GM23338 (cell line): ENCODE data around the gene BEND6. TPM values are rescaled to one million over a fixed set of nuclear protein-coding genes. Genes with fewer than 3 reads are reported as not detected.

Source experiments
- ATAC-seq: fragments of 200-7000 bp; cut with Tn5 transposase; 3 replicates; pipeline ENCODE4 v1.9.1; 2020
- DNase-seq: peaks from one replicate; pipeline ENCODE4 v3.0.0-alpha.2; 2015; ENCODE audit warnings: low spot score
- H2AFZ ChIP-seq: fragments of 200-600 bp; sonication (generic); 2 replicates; pipeline ENCODE4 v1.8.0; 2016; ENCODE audit warnings: antibody characterized with exemption, mild to moderate bottlenecking, moderate library complexity
- H3F3A ChIP-seq: fragments of 200-600 bp; sonication (generic); replicated peaks from 2 replicates; pipeline ENCODE4 v1.8.0; 2017; ENCODE audit warnings: antibody characterized with exemption, mixed run types, low read depth
- H3K27ac ChIP-seq: fragments of 200-600 bp; sonication (generic); 2 replicates; pipeline ENCODE4 v1.6.1; 2016; ENCODE audit warnings: low read depth
- H3K27me3 ChIP-seq: fragments of 200-600 bp; sonication (generic); 2 replicates; pipeline ENCODE4 v1.8.0; 2016; ENCODE audit warnings: mild to moderate bottlenecking, mixed run types, moderate library complexity; ENCODE audit not compliant: insufficient read depth
- H3K36me3 ChIP-seq: fragments of 200-600 bp; sonication (generic); 2 replicates; pipeline ENCODE4 v1.8.0; 2016; ENCODE audit warnings: mild to moderate bottlenecking; ENCODE audit not compliant: insufficient read depth
- H3K4me1 ChIP-seq: fragments of 200-600 bp; sonication (generic); 2 replicates; pipeline ENCODE4 v1.8.0; 2016; ENCODE audit warnings: mild to moderate bottlenecking, moderate library complexity; ENCODE audit not compliant: insufficient read depth
- H3K4me2 ChIP-seq: fragments of 200-600 bp; sonication (generic); 2 replicates; pipeline ENCODE4 v1.7.1; 2017; ENCODE audit warnings: mixed run types
- H3K4me3 ChIP-seq: fragments of 200-600 bp; sonication (generic); 2 replicates; pipeline ENCODE4 v1.6.1; 2016; ENCODE audit warnings: mixed run types
- H3K79me2 ChIP-seq: fragments of 200-600 bp; sonication (generic); replicated peaks from 2 replicates; pipeline ENCODE4 v1.8.0; 2017; ENCODE audit warnings: mild to moderate bottlenecking; ENCODE audit not compliant: insufficient read depth
- H3K9me2 ChIP-seq: fragments of 200-600 bp; sonication (generic); 2 replicates; pipeline ENCODE4 v1.8.0; 2017; ENCODE audit not compliant: insufficient read depth
- H4K20me1 ChIP-seq: fragments of 200-600 bp; sonication (generic); replicated peaks from 2 replicates; pipeline ENCODE4 v1.8.0; 2017; ENCODE audit warnings: mild to moderate bottlenecking; ENCODE audit not compliant: insufficient read depth
- H3K27ac Mint-ChIP-seq: 2 replicates; pipeline ENCODE4 v1.8.0; 2020; ENCODE audit warnings: inconsistent platforms, mild to moderate bottlenecking, moderate library complexity, mixed read lengths
- H3K27me3 Mint-ChIP-seq: 3 replicates; pipeline ENCODE4 v1.8.0; 2022; ENCODE audit warnings: low read depth, mild to moderate bottlenecking, moderate library complexity, mixed read lengths, inconsistent platforms; ENCODE audit not compliant: insufficient read depth, poor library complexity
- H3K36me3 Mint-ChIP-seq: 3 replicates; pipeline ENCODE4 v1.8.0; 2021; ENCODE audit warnings: low read depth, mild to moderate bottlenecking, inconsistent platforms, moderate library complexity, mixed read lengths
- H3K4me1 Mint-ChIP-seq: 3 replicates; pipeline ENCODE4 v1.8.0; 2020; ENCODE audit warnings: mild to moderate bottlenecking, inconsistent platforms, mixed read lengths
- H3K4me3 Mint-ChIP-seq: 3 replicates; pipeline ENCODE4 v1.8.0; 2021; ENCODE audit warnings: moderate library complexity, mild to moderate bottlenecking, inconsistent platforms, mixed read lengths
- H3K9me3 Mint-ChIP-seq: 3 replicates; pipeline ENCODE4 v1.8.0; 2020; ENCODE audit warnings: moderate library complexity, mild to moderate bottlenecking, inconsistent platforms, mixed read lengths
- CREB1 ChIP-seq: fragments of 250-450 bp; sonication (Bioruptor Pico); IDR thresholded peaks from 2 replicates; pipeline ENCODE4 v1.5.0; 2020; ENCODE audit warnings: low read depth, mild to moderate bottlenecking, moderate library complexity
- CTCF ChIP-seq, 2 experiments: fragments of 200-600 bp in 1 of 2; sonication (generic) in 1 of 2; conservative IDR thresholded peaks; 2 replicates each; pipeline versions ENCODE4 v1.5.1 to v1.6.1; 2016 to 2017; ENCODE audit warnings: antibody characterized with exemption in 2 of 2, low read depth in 2 of 2, mild to moderate bottlenecking in 2 of 2, moderate library complexity in 1 of 2
- JUNB ChIP-seq: IDR thresholded peaks from one replicate; pipeline ENCODE4 v1.6.1; 2016; ENCODE audit warnings: antibody characterized with exemption; ENCODE audit not compliant: unreplicated experiment
- POLR2AphosphoS5 ChIP-seq: IDR thresholded peaks from 2 replicates; pipeline ENCODE4 v1.6.1; 2016; ENCODE audit warnings: antibody characterized with exemption, low read depth
- REST ChIP-seq: IDR thresholded peaks from one replicate; pipeline ENCODE4 v1.6.1; 2018; ENCODE audit warnings: antibody characterized with exemption; ENCODE audit not compliant: unreplicated experiment
- STAT1 ChIP-seq: IDR thresholded peaks from one replicate; pipeline ENCODE4 v1.6.1; 2016; ENCODE audit warnings: antibody characterized with exemption; ENCODE audit not compliant: unreplicated experiment
- ZNF331 ChIP-seq: fragments of 250-450 bp; sonication (Bioruptor Pico); IDR thresholded peaks from 2 replicates; pipeline ENCODE4 v1.5.0; 2020; ENCODE audit warnings: low read depth, mild to moderate bottlenecking, moderate library complexity
- ZNF462 ChIP-seq: fragments of 250-450 bp; sonication (Bioruptor Pico); IDR thresholded peaks from 2 replicates; pipeline ENCODE4 v1.5.0; 2020; ENCODE audit warnings: mild to moderate bottlenecking, moderate library complexity
- polyA plus RNA-seq: library from polyadenylated mRNA; unstranded; fragments of >200 nt; fragmentation: Nextera tagmentation; extraction: Ambion mirVana; gene quantifications from 2 replicates; pipeline ENCODE4 v1.2.1, GENCODE V29; 2016
- total RNA-seq: library from RNA; depleted of rRNA; stranded (reverse); fragments of >200 nt; shearing (Covaris generic); gene quantifications from 2 replicates; pipeline ENCODE4 v1.2.3, GENCODE V29; 2014

BEND6 gene
- total and polyA plus RNA-seq, 2 experiments from 2014 or later = 6.0 to 6.7 TPM

- Histone ChIP-seq H3K4me1 (peaks cover 18% of the 10 kb centered on the region), H3K4me2 (no peak overlapping the region), H3K4me3 (no peak overlapping the region), H3K79me2 (no peaks in the 10 kb centered on the region), H2AFZ (peak overlapping the region; percentile 28; the same call in 1 of the 2 replicates), H3F3A (no peaks in the 10 kb centered on the region; the same call in 1 of the 2 replicates), H3K27ac (peak overlapping the region; percentile 14; the same call in 1 of the 2 replicates), H4K20me1 (no peaks in the 10 kb centered on the region), H3K36me3 (no peaks in the 10 kb centered on the region), H3K9me2 (no peaks in the 10 kb centered on the region), H3K27me3 (no peaks in the 10 kb centered on the region)
- Mint-ChIP-seq H3K4me1 (peaks cover 27% of the 10 kb centered on the region), H3K27me3 (peaks cover 2% of the 10 kb centered on the region), H3K36me3 (no peaks in the 10 kb centered on the region), H3K4me3 (no peak overlapping the region), H3K9me3 (no peaks in the 10 kb centered on the region), H3K27ac (no peak overlapping the region)
- no peak for DNase-seq
- TF ChIP-seq STAT1 (no peak), REST (no peak), JUNB (no peak), POLR2AphosphoS5 (no peak), ZNF331 (no peak), CREB1 (CRISPR knock-in tag) (no peak), ZNF462 (CRISPR knock-in tag) (no peak), CTCF (conservative IDR thresholded peaks at IDR 0.05; ENCODE audit: low read depth in 2 of 2) (no peak)
- ATAC-seq = no peak
These were observed 39.9 kb upstream of the BEND6 start for GRCh38 chr6:56914798-56915658.
